DMS114 treated with DMSO at 0.1 percent for 48 hours (cell line): Measurements from ENCODE around the gene CCNB2.
"Not testable (repeated sequence)": the region's sequence is repeated elsewhere in the genome, so short reads cannot be mapped to it uniquely, and the experiment has no call there.

Experiments
- DNase-seq: peaks from one replicate; lab custom pipeline; 2025; ENCODE audit not compliant: unreplicated experiment; lab: John Stamatoyannopoulos, UW

CCNB2 gene

GRCh38 chr15:59104912-59105732 lies at the start of gene CCNB2:
Gene CCNB2 (plus strand): TSS chr15:59105146. CDS start chr15:59105269, 123 bp downstream.
- peak; percentile 95 for DNase-seq

GRCh38 chr15:59059076-59059597 lies 45.8 kb upstream of the CCNB2 start:
- DNase-seq: no peak

- DNase-seq: no peak
Measured at GRCh38 chr15:59060348-59060747, 44.6 kb upstream of the CCNB2 start.

- DNase-seq: no peak
Measured at GRCh38 chr15:59063042-59063441, 41.9 kb upstream of the CCNB2 start.

GRCh38 chr15:59069430-59069829 lies 35.5 kb upstream of the CCNB2 start:
- DNase-seq: no peak

GRCh38 chr15:59074607-59075006 lies 30.3 kb upstream of the CCNB2 start:
- no peak for DNase-seq

GRCh38 chr15:59087731-59088130 lies 17.2 kb upstream of the CCNB2 start:
- DNase-seq: no peak

- no peak for DNase-seq
Measured at GRCh38 chr15:59094077-59094476, 10.9 kb upstream of the CCNB2 start.

GRCh38 chr15:59096429-59096828 lies 8.5 kb upstream of the CCNB2 start:
- no peak for DNase-seq

- DNase-seq: no peak
Measured at GRCh38 chr15:59099162-59099685, 5.7 kb upstream of the CCNB2 start.

- no peak for DNase-seq
Measured at GRCh38 chr15:59104602-59104911, 389 bp upstream of the CCNB2 start.

GRCh38 chr15:59105854-59106253 lies 908 bp downstream of the CCNB2 start:
- no peak for DNase-seq

- no peak for DNase-seq
Measured at GRCh38 chr15:59111251-59111650, 6.3 kb downstream of the CCNB2 start.

- no peak for DNase-seq
Measured at GRCh38 chr15:59115047-59115446, 10.1 kb downstream of the CCNB2 start.

- no peak for DNase-seq
Measured at GRCh38 chr15:59116141-59116540, 11.2 kb downstream of the CCNB2 start.

- no peak for DNase-seq
Measured at GRCh38 chr15:59116771-59117170, 11.8 kb downstream of the CCNB2 start.

GRCh38 chr15:59119625-59120024 lies 14.7 kb downstream of the CCNB2 start:
- DNase-seq: no peak

GRCh38 chr15:59120937-59121336 lies 16.0 kb downstream of the CCNB2 start:
- DNase-seq: no peak

- DNase-seq: no peak
Measured at GRCh38 chr15:59124261-59124660, 19.3 kb downstream of the CCNB2 start.

GRCh38 chr15:59125683-59126082 lies 20.7 kb downstream of the CCNB2 start:
- not testable (repeated sequence) for DNase-seq

- DNase-seq: not testable (repeated sequence)
Measured at GRCh38 chr15:59127255-59127654, 22.3 kb downstream of the CCNB2 start.

- no peak for DNase-seq
Measured at GRCh38 chr15:59131456-59131855, 26.5 kb downstream of the CCNB2 start.
